Measurements from ENCODE around the gene MRPS23. TPM values are rescaled to one million over a fixed set of nuclear protein-coding genes. Genes with fewer than 3 reads are reported as not detected.

MRPS23 gene
- total and polyA plus RNA-seq, 9 of the 15 experiments (the other 6 are each of a cell fraction or from before 2014, with no cell fraction given) = 59.1 to 298 (median 98.8) TPM

DNA sequence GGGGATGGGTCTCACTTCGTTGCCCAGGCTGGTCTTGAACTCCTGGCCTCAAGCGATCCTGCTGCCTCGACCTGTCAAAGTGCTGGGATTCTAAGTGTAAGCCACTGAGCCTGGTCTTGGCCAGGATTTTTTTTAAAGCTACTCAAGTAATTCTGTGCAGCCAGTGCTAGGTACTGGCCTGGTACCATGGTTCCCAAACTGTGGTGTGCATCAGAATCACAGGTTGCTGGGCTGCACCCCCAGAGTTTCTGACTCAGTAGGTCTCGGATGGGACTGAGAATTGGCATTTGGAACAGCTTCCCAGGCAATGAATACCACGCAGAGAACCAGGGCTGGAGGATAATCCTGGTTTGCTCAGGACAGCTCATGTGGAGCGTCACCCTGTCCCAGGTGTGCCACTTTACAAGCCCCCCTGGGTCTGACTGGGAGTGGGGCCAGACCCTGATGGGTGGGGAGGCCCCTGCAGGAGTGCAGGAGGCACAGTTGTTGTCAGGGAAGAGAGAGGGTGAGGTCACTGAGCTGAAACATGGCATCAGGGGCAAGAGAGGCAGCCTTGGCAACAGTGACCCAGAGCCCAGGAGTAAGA lies 10.7 kb upstream of the MRPS23 start (continued):
- TF ChIP-seq, protein P1, sequence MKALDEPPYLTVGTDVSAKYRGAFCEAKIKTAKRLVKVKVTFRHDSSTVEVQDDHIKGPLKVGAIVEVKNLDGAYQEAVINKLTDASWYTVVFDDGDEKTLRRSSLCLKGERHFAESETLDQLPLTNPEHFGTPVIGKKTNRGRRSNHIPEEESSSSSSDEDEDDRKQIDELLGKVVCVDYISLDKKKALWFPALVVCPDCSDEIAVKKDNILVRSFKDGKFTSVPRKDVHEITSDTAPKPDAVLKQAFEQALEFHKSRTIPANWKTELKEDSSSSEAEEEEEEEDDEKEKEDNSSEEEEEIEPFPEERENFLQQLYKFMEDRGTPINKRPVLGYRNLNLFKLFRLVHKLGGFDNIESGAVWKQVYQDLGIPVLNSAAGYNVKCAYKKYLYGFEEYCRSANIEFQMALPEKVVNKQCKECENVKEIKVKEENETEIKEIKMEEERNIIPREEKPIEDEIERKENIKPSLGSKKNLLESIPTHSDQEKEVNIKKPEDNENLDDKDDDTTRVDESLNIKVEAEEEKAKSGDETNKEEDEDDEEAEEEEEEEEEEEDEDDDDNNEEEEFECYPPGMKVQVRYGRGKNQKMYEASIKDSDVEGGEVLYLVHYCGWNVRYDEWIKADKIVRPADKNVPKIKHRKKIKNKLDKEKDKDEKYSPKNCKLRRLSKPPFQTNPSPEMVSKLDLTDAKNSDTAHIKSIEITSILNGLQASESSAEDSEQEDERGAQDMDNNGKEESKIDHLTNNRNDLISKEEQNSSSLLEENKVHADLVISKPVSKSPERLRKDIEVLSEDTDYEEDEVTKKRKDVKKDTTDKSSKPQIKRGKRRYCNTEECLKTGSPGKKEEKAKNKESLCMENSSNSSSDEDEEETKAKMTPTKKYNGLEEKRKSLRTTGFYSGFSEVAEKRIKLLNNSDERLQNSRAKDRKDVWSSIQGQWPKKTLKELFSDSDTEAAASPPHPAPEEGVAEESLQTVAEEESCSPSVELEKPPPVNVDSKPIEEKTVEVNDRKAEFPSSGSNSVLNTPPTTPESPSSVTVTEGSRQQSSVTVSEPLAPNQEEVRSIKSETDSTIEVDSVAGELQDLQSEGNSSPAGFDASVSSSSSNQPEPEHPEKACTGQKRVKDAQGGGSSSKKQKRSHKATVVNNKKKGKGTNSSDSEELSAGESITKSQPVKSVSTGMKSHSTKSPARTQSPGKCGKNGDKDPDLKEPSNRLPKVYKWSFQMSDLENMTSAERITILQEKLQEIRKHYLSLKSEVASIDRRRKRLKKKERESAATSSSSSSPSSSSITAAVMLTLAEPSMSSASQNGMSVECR (CRISPR knock-in tag; IDR thresholded peaks at IDR 0.05) = no peak
- TF ChIP-seq POLR3G (IDR thresholded peaks at IDR 0.05; ENCODE audit: extremely low read depth, insufficient read length, insufficient replicate concordance) (no peak), ZBTB7A (IDR thresholded peaks at IDR 0.05; ENCODE audit: borderline replicate concordance, control insufficient read depth, low read depth, low read length) (no peak)

Measured in K562 (cell line).